Measurements from ENCODE around the gene MYL6B.

The MYL6B gene

DNA sequence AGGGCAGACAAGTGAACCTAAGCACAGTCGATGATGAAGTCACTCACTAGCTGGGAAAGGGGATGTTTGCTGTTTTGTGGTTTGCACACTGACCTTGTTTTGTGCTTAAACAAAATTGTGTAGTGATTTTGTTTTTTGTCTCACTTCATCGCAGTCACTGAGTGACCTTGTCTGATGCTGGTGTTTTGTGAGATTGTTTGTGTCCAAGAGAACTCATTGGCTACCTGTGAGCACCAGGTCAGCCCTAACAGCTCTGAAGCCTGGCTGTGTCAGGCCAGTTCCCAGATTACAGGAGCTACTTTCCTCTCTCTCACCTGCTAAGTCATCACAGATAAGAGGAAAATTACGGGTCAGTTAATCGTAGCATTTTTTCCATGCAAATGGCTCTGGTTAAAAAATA lies 28.3 kb upstream of the MYL6B start:
- DNase-seq: no peak

DNA sequence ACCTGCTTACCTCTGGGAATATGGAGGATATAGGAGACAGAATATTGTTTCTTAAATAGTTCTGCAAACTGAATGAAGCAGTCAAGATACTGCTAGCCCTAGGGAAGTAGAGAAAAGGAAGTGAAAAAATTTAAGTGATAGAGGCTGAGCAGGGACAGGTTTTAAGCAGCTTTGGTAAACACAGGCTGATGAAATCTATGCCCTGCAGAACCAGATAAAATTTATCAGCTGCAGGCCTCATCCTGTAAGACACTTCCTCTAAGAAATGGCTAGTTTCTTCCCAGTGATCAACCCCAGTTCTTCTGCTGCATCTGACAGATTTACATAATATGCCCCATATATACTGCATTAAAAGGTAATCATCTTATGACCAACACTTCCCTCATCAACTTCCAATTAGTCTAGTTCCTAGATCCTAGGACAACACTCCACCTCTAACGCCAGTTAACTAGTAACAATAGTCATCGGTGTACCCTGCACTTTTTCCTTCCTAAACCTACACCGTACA lies 25.6 kb upstream of the MYL6B start:
- DNase-seq: no peak

DNA sequence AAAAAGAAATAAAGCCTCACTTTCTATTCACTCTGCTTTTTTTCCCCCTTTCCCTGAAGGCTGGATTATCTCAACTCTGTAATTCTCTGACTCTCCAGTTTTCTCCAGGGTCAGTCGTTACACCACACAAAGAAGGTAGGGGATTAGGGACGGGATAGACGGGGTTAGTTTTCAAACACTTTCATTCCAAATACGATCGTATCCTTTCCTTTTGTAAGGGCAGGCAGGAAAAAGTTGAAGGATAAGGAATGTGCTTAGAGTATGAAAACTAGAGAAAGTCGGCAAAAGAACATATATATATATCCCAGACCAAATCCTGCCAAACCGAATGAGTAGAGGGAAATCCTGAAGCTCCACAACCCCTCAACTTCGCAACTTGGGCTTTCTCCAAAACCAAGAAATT lies 24.9 kb upstream of the MYL6B start:
- DNase-seq: no peak

DNA sequence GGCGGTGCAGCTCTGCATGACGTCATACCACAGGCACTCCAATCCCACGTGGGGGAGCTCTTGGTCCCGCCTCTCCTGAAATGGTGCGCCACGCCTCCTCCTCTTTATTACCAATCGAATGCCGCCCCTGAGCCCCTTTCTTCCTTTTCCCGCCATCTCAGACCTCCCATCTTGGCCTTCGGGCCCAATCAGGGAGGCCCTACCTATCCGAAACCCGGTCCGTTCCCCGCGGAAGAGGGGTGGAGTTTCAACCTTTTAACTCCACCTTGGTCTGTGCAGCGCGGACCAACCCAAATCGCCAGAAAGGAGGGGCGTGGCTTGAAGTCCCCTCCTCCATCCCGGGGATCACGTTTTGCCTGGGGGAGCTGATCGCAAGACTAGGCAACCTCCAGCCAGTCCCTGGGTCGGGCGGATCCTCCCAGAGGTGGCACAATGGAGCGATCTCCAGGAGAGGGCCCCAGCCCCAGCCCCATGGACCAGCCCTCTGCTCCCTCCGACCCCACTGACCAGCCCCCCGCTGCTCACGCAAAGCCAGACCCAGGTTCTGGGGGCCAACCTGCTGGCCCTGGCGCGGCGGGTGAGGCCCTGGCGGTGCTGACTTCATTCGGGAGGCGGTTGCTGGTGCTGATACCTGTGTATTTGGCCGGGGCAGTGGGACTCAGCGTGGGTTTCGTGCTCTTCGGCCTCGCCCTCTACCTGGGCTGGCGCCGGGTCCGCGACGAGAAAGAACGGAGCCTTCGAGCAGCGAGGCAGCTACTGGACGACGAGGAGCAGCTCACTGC lies 24.3 kb upstream of the MYL6B start, which contains the start of gene ESYT1:
ESYT1 (plus strand) TSS at position 380 of the 782 bp plus-strand sequence; CDS start at position 433, 53 bp downstream.
- DNase-seq: peak; percentile 99

DNA sequence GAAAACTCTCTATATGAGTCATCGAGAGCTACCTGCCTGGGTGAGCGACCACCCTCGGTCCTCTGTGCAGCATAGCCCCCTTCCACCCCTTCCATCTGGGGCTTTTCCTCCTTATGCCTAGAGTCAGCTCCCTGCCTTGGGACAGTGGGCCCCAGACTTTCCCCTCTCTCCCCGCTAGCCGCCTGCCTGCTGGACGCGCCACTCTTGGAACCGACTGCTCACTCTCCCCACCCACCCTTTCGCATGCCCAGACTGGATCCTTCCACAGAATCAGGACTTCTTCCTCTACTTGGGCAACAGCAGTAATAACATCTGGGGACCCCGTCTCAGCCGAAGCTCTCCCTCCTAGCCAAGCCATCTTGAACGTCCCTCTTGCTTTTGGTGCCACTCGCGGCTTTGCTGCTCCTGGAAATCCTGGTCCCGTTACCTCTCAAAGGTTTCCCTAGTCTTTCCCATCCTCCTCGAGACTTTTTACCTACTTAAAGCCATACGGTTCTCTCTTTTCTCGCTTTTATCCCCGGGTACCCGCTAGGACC lies 23.6 kb upstream of the MYL6B start:
- no peak for DNase-seq

DNA sequence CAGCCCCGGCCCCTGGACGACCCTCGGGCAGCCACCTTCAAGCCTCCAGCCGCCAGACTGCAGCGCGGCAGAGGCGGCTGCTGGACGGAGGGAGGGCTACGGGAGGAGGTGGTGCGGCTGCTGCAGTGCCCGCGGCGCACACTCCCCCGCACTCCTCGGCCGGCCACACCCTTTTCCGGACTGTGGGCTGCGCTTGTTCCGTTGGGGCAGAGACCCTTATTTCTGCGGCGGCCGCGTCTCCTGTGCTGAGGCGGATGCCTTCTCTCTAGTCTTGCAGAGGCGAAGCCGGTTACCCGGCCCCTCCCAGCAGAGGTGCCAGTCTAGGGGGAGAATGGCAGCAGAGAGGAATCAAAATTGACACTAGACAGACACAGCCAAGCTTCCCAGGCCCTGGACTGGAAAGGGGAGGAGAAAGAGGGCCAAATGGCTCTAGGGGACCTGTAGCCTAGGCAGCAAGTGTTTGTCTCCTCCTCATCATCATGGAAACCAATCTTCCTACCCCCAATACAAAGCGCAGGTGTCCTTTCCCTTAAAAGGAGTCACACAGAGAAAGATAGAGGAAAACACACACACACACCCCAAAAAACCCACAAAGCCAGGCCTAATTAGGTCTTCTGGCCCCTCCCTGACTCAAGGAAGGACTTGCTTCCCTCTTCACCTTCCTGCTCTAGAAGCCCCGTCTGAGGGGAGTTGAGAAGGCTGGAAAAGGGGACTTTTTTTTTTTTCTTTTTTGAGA lies 23.0 kb upstream of the MYL6B start:
- no peak for DNase-seq

DNA sequence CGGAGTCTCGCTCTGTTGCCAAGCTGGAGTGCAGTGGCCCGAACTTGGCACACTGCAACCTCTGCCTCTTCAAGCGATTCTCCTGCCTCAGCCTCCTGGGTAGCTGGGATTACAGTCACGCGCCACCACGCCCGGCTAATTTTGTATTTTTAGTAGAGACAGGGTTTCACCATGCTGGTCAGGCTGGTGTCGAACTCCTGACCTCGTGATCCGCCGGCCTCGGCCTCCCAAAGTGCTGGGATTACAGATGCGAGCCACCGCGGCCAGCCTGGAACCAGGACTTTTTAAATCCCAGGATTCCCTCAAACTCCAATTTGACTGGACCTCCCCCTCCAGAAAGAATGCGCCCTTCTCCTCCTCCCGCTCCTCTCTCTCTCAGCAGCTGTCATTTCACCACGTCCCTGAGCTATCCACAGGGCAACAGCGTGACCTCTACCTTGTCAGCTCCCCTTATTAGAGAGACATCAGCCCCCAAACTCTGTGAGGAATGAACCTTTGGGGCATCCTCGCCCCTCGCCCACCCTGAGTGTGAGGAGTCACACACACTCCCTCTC lies 22.4 kb upstream of the MYL6B start:
- DNase-seq: no peak

DNA sequence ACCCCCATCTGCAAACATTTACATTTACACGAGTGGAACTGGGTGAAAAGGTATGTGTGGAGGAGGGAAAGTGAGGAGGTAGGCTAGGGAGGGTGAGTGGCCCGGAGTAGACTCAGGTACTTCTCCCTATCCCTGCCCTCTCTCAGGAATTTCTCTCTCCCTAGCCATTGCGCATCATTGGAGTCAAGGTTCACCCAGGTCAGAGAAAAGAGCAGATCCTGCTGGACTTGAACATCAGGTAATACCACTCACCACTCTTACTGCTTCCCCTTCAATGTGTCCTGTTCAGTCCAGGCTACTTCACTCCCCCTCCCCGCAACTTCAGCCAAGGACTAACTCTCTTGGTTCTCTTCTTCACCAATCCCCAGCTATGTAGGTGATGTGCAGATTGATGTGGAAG lies 21.5 kb upstream of the MYL6B start:
- DNase-seq: no peak

DNA sequence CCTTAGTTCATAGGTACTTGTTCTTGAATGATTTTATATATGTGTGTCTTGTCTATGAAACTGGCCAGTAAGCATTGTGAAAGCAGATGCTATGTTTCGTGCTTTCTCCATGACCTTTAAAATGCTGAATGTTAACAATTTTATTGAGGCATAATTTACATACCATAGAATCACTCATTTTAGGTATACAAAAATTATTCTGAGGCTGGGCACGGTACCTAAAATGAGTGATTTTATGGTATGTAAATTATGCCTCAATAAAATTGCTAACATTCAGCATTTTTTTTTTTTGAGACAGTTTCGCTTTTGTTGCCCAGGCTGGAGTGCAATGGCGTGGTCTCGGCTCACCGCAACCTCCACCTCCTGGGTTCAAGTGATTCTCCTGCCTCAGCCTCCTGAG lies 17.5 kb upstream of the MYL6B start:
- DNase-seq: no peak

DNA sequence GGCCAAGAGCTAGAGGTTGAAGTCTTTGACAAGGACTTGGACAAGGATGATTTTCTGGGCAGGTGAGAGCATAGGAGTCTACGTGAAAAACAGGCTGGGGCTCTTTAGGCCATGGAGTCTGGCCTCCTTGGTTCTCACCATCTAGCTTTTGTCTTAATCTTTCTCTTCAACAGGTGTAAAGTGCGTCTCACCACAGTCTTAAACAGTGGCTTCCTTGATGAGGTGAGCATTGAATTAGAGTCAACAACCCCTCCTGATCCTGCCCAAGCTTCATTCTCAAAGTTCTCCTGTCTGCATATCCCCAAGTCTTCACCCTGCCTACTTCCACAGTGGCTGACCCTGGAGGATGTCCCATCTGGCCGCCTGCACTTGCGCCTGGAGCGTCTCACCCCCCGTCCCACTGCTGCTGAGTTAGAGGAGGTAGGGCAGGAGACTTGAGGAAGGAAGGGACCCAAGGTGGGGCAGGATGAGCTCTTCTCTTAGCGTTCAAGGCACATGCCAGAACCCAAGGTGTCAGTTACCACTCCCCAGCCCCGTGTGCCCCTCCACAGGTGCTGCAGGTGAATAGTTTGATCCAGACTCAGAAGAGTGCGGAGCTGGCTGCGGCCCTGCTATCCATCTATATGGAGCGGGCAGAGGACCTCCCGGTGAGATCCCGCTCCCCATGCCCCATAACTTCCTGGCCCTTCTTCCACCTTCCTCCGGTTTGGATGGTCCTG lies 14.4 kb upstream of the MYL6B start:
- no peak for DNase-seq

DNA sequence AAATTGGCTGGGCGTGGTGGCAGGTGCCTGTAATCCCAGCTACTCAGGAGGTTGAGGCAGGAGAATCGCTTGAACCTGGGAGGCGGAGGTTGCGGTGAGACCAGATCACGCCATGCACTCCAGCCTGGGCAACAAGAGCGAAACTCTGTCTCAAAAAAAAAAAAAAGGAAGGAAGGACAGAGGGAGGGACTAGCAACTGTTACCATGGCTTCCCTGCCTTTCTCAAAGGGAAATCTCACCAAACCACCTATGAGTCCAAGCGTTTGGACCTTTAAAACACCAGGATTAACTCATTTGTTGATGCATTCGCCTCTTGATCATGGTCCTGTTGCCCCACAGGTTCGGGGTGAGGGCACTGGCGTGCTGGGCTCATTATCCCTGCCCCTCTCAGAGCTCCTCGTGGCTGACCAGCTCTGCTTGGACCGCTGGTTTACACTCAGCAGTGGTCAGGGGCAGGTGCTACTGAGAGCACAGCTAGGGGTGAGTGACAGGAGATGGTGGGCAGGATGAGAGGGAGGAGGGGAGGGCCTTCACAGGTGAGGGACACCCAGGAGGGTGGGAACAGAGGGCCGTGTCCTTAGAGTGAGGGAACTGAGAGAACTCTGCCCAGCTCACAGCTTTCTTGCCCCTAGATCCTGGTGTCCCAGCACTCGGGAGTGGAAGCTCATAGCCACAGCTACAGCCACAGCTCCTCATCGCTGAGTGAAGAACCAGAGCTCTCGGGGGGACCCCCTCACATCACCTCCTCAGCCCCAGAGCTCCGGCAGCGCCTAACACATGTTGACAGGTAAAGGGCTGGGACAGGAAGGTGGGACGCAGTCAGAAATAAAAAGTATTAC lies 10.2 kb upstream of the MYL6B start:
- DNase-seq: no peak

DNA sequence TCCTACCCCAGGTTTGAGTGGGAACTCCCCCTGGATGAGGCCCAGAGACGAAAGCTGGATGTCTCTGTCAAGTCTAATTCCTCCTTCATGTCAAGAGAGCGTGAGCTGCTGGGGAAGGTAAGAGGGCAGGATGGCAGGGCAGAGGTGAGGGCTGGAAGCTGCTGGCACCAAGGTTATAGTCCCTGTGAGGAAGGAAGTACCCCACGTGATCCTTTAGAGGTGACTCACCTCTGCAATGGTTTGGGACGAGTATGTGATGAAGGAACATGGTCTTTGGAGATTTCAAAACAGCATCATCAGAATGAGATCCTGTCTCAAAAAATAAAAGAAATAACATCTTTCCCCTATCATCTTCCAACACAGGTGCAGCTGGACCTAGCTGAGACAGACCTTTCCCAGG lies 9.2 kb upstream of the MYL6B start:
- no peak for DNase-seq

DNA sequence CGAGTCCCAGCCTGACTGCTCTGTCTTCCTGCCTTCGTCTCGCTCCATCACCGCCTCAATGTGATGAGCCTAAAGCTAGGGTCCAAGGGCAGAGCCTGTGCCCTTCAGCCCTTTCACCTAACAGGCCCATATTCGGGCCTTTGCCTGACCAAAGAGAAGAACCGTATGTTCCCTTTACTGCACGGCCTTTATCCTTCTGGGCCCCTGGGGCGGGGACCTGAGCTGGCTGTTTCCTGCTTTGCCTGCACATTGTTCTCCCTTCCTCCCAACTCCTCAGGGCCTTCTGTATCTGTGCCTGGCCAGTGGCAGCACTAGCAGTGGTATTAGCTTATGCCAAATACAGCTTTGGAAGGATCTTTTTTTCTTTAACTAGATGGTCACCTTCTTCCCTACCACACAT lies 8.5 kb upstream of the MYL6B start:
- no peak for DNase-seq

DNA sequence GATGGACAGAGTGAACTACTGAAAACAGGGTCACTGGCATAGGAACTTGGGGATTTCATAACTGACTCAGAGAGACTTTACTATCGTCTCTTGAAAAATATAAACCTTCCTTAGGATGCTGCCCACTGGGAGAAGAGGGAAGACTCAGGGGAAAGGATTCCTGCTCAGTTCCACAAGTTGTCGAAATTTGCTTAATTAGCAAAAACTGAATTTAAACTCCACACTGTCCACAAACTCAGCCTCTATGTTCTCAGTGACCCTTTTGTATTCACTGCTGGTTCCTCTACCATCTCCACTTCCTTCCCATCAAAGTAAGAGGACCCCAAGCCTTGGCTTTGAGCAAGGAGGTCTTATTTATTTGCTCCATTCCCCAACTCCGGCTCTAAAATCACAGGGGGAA lies 7.2 kb upstream of the MYL6B start:
- DNase-seq: no peak

DNA sequence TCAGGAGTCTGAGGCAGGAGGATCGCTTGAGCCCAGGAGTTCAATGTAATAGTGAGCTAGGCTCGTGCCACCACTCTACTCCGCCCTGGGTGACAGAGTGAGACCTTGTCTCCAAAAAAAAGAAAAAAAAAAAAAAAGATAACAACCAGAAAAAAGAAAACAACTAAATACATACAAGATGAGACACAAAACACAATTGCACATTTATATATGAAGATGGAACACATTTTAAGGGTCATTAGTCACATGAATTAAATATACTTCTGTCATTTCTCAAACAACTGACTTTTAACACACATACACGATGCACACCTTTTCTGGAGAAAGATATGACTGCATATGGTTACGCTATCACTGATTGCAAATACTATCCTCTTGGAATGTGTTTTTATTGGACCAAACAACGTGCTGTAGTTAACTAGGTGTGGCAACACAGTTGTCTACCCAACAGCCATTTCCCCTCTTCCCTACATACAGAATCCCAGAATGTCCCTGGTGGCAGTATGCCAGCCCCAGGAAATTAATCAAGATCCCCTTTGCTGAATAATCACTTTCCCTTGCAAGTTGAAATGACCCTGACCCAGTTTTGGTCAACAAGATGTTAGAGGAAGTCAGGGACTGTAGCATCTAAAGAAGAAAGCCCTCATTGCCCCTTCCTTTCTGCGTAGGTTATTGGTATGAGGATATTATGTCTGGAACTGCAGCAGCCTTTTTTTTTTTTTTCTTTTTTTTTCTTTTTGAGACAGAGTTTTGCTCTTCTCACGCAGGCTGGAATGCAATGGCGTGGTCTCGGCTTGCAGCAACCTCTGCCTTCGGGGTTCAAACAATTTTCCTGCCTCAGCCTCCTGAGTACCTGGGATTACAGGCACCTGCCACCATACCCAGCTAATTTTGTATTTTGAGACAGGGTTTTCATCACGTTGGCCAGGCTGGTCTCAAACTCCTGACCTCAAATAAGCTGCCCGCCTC lies 5.6 kb upstream of the MYL6B start:
- no peak for DNase-seq

DNA sequence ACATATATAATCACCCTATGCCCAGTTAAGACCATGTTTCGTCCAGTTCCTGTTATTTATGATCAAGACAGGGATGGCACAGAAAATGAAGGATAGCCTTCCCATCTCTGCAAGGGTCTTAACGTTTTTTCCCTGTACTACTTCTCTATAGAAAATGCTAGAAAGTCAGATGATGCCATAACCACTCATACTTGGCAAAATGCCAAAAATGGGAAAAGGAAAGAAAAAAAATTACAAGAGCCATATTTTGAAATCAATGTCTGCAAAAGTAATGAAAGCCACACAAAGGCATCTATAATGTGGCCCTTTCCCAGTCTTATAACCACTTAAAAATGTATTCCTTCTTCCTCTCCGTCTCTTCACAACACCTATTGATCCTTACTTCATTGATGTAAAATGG lies 1.8 kb upstream of the MYL6B start:
- DNase-seq: no peak

DNA sequence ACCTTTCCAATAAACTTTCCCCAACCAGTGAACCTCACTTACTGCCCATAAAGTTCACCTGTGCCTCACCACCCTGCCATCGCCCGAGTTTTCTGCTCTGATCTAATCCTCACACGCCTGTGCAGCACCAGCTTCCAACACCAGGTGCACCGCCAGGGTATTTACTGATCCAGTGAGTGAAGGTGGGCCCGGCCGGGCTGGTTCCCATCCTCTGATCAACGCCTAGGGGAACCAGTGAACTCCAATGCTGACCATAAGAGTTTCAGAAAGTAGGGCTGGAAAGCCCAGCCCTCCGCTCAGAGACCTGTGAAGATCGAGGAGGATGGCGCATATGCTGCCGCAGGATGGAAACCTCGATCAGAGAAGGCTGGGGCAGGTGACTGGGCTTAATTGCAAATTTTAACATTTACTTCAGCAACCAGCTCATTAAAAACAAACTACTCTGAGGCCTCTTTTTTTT lies 685 bp upstream of the MYL6B start:
- peak; percentile 60 for DNase-seq

DNA sequence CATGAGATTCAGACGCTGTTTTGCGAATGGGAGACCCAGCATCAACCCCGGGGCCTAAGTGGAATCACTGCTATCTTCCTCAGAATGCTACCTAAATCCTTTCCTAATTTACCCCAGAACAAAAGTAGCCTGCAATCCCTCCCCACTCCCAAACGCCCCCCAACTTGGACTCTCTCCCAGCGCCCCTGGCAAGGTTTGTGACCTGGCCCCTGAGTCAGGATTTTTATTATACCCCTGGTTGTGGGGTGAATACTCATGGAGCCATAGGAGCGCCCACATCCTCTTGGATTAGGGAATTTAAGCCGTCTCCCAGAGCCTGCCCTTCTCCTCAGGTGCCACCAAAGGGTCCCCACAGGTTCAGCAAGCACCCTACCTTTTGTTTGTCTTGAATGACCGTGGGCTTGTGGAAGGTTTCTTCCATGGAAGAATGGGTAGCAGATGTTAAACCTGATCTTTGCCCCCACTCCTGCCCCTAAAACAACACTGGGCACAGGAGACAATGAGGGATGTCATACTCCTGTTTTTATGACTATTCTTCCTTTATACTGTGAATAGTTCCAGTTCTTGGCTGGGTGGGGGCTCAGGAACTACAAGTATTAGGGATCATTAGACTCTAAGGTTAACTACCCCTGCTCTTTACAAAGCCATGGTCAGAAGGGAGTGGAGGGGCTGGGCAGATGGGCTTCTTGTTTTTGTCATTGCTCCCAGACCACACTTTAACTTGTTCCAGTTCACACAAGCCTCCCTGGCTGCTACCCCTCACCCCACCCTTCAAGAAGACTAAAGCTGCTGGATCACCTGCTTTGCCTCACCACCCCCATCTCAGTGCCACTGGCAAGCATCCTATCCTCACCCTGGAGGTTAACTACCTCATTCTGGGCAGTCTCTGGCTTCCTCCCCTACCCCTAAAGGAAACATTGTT lies 630 bp downstream of the MYL6B start:
- DNase-seq: no peak

DNA sequence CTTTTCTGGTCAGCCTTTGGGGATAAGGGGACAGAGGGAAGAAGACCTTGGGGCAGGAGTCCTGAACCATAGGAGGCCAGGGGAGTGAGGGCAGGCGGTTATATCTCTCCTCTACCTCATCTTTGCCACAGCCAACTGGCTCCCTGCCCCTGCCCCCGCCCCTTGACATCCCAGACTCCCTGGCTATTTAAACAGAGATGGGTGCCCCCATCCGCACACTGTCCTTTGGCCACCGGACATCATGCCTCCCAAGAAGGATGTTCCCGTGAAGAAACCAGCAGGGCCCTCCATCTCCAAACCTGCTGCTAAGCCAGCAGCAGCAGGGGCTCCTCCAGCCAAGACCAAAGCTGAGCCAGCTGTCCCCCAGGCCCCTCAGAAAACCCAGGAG lies 1.3 kb downstream of the MYL6B start:
- no peak for DNase-seq
